GM21367 (cell line): ENCODE data around the gene ENO3.

Experiments used
- ATAC-seq: cut with Tn5 transposase; IDR thresholded peaks from one replicate; pipeline ENCODE4 v1.9.1; 2021; ENCODE audit not compliant: unreplicated experiment

ENO3 gene

GRCh38 chr17:4936436-4936835, 14.5 kb upstream of the ENO3 start:
- no peak for ATAC-seq

- ATAC-seq, result no peak
Measured at GRCh38 chr17:4937553-4937952, 13.4 kb upstream of the ENO3 start.

GRCh38 chr17:4938069-4938491, 12.8 kb upstream of the ENO3 start:
- no peak for ATAC-seq

GRCh38 chr17:4938688-4939545, 12.0 kb upstream of the ENO3 start:
- no peak for ATAC-seq

- ATAC-seq, result no peak
Measured at GRCh38 chr17:4939546-4939795, 11.4 kb upstream of the ENO3 start.

- peak; percentile 55 for ATAC-seq
Measured at GRCh38 chr17:4939796-4940554, 10.9 kb upstream of the ENO3 start, which contains the start of the genes RNF167 and SLC25A11. Gene RNF167 (plus strand): TSS chr17:4940268. CDS start chr17:4940910, 642 bp downstream. Gene SLC25A11 (minus strand): TSS chr17:4940046. CDS start chr17:4939910, 136 bp downstream.

- ATAC-seq, result no peak
Measured at GRCh38 chr17:4940555-4941318, 10.2 kb upstream of the ENO3 start.

- ATAC-seq, result no peak
Measured at GRCh38 chr17:4941319-4941610, 9.7 kb upstream of the ENO3 start.

- ATAC-seq, result no peak
Measured at GRCh38 chr17:4942760-4943508, 8.0 kb upstream of the ENO3 start.

GRCh38 chr17:4944163-4944553, 6.8 kb upstream of the ENO3 start:
- no peak for ATAC-seq

GRCh38 chr17:4944554-4945175, 6.3 kb upstream of the ENO3 start:
- no peak for ATAC-seq

- ATAC-seq, result no peak
Measured at GRCh38 chr17:4945176-4945943, 5.6 kb upstream of the ENO3 start.

- no peak for ATAC-seq
Measured at GRCh38 chr17:4945944-4946280, 5.0 kb upstream of the ENO3 start.

- no peak for ATAC-seq
Measured at GRCh38 chr17:4946312-4946976, 4.5 kb upstream of the ENO3 start.

GRCh38 chr17:4947010-4947410, 3.9 kb upstream of the ENO3 start:
- no peak for ATAC-seq

GRCh38 chr17:4947411-4948165, 3.3 kb upstream of the ENO3 start:
- no peak for ATAC-seq

- ATAC-seq, result no peak
Measured at GRCh38 chr17:4948166-4948930, 2.6 kb upstream of the ENO3 start, which contains the start of gene PFN1. Gene PFN1 (minus strand): TSS chr17:4948530. CDS start chr17:4948394, 136 bp downstream.

GRCh38 chr17:4948931-4949320, 2.0 kb upstream of the ENO3 start:
- ATAC-seq, result no peak
